Adipocyte (in vitro differentiated cells): Measurements from ENCODE around the gene ZP2.
"Not testable (repeated sequence)": the region's sequence is repeated elsewhere in the genome, so short reads cannot be mapped to it uniquely, and the experiment has no call there.

Source experiments
- DNase-seq: peaks from one replicate; pipeline ENCODE4 v3.0.0-alpha.2; 2015; ENCODE audit warnings: low read depth
- H3K27me3 ChIP-seq: replicated peaks from 2 replicates; pipeline ENCODE4 v1.7.0; 2013; ENCODE audit warnings: mild to moderate bottlenecking, low read length, moderate library complexity; ENCODE audit not compliant: control insufficient read depth, insufficient read depth
- H3K36me3 ChIP-seq: 2 replicates; pipeline ENCODE4 v1.7.0; 2013; ENCODE audit warnings: low read length, mild to moderate bottlenecking, moderate library complexity; ENCODE audit not compliant: control insufficient read depth, insufficient read depth, severe bottlenecking
- H3K4me1 ChIP-seq: 2 replicates; pipeline ENCODE4 v1.7.0; 2013; ENCODE audit warnings: mild to moderate bottlenecking, low read length, moderate library complexity; ENCODE audit not compliant: control insufficient read depth, insufficient read depth
- H3K4me3 ChIP-seq: 2 replicates; pipeline ENCODE4 v1.7.0; 2013; ENCODE audit warnings: mild to moderate bottlenecking, low read length, moderate library complexity
- H3K9ac ChIP-seq: 2 replicates; pipeline ENCODE4 v1.7.0; 2013; ENCODE audit warnings: mild to moderate bottlenecking, low read length, moderate library complexity
- H3K9me3 ChIP-seq: 2 replicates; pipeline ENCODE4 v1.7.0; 2013; ENCODE audit warnings: mild to moderate bottlenecking, low read length, moderate library complexity; ENCODE audit not compliant: control insufficient read depth

The ZP2 gene

DNA sequence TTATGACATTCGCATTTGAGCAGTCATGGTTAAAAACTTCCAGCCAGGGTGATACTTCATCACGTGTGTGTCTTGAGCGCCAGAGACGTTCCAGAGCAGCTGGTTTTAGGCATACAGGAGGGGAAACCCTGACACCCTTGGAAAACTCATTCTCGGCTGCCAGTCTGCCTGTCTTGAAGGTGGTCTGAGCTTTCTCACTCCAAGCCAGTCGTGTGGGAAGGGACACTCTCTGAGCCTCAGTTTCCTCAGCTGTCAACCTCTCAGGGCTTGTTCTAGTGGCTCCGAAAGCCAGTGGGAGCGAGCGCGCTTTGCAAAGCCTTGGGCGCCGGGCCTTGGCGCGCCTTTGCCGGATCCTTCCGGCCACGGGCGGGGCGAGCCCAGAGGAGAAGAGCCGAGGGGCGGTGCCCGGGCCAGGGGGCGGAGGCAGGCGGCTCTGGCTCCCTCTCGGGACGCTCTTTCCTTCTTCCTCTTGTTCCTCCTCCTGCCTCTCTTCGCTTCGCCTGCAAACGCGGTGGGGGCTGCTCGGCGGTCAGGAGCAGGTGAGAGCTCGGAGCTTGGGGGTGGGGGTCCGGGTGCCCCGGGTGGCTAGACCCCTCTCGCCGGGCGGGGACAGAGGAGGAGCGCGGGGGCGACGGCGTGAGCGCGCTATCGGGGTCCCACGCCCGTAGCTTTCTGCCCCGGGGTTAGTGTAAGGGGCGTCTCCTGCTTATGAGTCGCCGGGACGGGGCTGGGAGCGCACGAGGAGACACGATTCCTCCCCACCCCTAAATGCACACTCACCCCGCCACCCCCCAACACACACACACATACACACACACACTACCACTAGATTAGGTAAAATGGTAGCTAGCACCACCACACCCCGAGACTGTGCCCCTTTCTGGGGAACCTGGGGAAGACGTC, 52.9 kb downstream of the ZP2 start, which contains the start of gene LDAF1:
Gene LDAF1 (plus strand): TSS at position 467 of the 903 bp plus-strand sequence. CDS start 2,509 bp downstream, outside the sequence.
- Histone ChIP-seq H3K36me3 (no peaks in the 10 kb centered on the region), H3K4me1 (peaks cover 48% of the 10 kb centered on the region), H3K27me3 (no peaks in the 10 kb centered on the region), H3K4me3 (peak within 1 kb of the TSS; percentile 86), H3K9ac (peak within 1 kb of the TSS; percentile 89), H3K9me3 (no peaks in the 10 kb centered on the region)
- peak; percentile 94 for DNase-seq

DNA sequence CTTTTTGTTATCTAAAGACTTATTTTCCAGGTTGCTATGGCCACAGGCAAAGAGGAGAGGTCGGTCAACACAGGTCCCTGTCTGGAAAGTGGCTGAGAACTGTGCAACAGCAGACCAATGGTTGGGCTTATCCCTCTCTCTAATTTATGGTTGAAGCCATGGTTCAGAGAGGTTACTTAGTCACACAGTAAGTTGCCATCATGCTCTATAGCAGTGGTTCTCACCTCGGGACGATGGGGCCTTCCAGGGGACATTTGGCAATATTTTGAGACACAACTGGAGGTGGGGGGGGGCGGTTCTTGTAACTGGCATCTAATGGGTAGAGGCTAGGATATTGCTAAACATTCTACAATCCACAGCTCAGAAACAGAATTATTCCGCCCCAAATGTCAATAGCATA, 53.7 kb downstream of the ZP2 start:
- H3K9me3 ChIP-seq, result no peaks in the 10 kb centered on the region
- peaks cover 40% of the 10 kb centered on the region for H3K4me1 ChIP-seq
- H3K36me3 ChIP-seq, result no peaks in the 10 kb centered on the region
- H3K27me3 ChIP-seq, result no peaks in the 10 kb centered on the region
- peak overlapping the region; percentile 89 for H3K9ac ChIP-seq
- no peak for DNase-seq
- H3K4me3 ChIP-seq, result peak overlapping the region; percentile 86

GRCh38 chr16:21156767-21157467, 54.5 kb downstream of the ZP2 start:
- Histone ChIP-seq H3K27me3 (no peaks in the 10 kb centered on the region), H3K36me3 (no peaks in the 10 kb centered on the region), H3K4me1 (peaks cover 34% of the 10 kb centered on the region), H3K4me3 (no peak overlapping the region), H3K9ac (no peak overlapping the region), H3K9me3 (no peaks in the 10 kb centered on the region)
- peak; percentile 87 for DNase-seq

DNA sequence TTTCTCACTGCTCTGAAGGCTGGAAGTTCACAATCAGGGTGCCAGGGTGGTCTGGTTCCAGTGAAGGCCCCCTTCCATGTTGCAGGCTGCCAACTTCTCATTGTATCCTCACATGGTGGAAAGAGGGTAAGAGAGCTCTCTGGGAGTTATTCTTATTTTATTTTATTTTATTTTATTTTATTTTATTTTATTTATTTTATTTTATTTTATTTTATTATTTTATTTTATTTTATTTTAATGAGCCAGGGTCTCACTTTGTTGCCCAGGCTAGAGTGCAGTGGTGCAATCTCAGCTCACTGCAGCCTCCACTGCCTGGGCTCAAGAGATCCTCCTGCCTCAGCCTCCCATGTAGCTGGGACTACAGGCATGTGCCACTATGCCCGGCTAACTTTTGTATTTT, 55.4 kb downstream of the ZP2 start:
- H3K36me3 ChIP-seq, H3K9ac ChIP-seq, H3K27me3 ChIP-seq, DNase-seq, H3K4me3 ChIP-seq, H3K9me3 ChIP-seq: not testable (repeated sequence)
- H3K4me1 ChIP-seq, result peaks cover 28% of the 10 kb centered on the region

- H3K4me1 ChIP-seq, result peaks cover 18% of the 10 kb centered on the region
- H3K27me3 ChIP-seq, result peaks cover 10% of the 10 kb centered on the region
- DNase-seq, H3K9ac ChIP-seq, H3K4me3 ChIP-seq, H3K9me3 ChIP-seq, H3K36me3 ChIP-seq: not testable (repeated sequence)
These were observed 58.1 kb downstream of the ZP2 start for GRCh38 chr16:21153124-21153729.

DNA sequence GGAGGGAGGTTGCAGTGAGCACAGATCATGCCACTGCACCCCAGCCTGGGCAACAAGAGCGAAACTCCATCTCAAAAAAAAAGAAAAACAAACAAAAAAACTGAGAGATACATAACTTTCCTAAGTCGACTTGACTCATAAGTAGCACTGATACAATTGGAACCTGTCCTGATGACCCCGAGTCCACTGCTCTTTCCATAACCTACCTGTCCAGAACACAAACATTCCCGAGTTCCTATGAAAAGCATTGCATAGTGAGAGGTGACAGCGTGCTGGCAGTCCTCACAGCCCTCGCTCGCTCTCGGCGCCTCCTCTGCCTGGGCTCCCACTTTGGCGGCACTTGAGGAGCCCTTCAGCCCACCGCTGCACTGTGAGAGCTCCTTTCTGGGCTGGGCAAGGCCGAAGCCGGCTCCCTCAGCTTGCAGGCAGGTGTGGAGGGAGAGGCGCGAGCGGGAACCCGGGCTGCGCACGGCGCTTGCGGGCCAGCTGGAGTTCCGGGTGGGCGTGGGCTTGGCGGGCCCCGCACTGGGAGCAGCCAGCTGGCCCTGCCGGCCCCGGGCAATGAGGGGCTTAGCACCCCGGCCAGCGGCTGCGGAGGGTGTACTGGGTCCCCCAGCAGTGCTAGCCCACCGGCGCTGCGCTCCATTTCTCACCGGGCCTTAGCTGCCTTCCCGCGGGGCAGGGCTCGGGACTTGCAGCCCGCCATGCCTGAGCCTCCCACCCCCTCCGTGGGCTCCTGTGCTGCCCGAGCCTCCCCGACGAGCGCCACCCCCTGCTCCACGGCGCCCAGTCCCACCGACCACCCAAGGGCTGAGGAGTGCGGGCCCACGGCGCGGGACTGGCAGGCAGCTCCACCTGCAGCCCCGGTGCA, 59.0 kb downstream of the ZP2 start:
- H3K9ac ChIP-seq, H3K4me3 ChIP-seq, H3K4me1 ChIP-seq, H3K9me3 ChIP-seq, H3K36me3 ChIP-seq, DNase-seq: not testable (repeated sequence)
- peaks cover 10% of the 10 kb centered on the region for H3K27me3 ChIP-seq

GRCh38 chr16:21150375-21151001, 60.9 kb downstream of the ZP2 start, which contains the start of gene DNAH3:
TSS of gene DNAH3 (minus strand) at chr16:21150846. CDS start at chr16:21150319, 527 bp downstream.
- H3K9me3 ChIP-seq, result no peaks in the 10 kb centered on the region
- no peak for DNase-seq

More at GRCh38 chr16:21150375-21151001, 60.9 kb downstream of the ZP2 start, which contains the start of gene DNAH3:
- no peak within 1 kb of the TSS for H3K4me3 ChIP-seq
- H3K4me1 ChIP-seq, result peaks cover 6% of the 10 kb centered on the region
- H3K27me3 ChIP-seq, result peaks cover 15% of the 10 kb centered on the region
- no peak within 1 kb of the TSS for H3K9ac ChIP-seq
- H3K36me3 ChIP-seq, result no peaks in the 10 kb centered on the region
